ENCODE results near the gene RRAGD.

DNA sequence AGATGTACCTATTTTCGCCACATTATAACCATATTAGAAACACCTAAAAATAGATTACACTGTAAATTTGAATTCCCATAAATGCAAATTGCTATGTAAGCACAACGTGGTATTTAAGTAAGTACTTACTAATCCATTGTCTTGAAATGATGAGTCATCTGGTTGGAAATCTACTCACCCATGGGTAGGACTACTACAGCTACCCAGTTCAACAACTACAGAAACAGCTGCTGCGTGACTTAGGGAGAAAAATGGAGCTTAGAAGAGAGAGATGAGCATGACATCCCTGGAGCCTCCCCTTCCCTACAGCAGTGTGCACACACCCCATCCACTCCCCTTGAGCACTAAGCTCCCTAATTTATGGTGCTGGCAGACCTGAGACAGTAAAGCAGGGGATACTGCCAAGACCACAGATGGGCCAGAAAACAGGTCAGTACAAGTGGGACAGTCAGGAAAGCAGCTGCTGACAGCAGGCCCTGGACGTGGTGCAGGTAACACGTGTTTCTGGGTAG lies 26.9 kb downstream of the RRAGD start:
- TF ChIP-seq CTCF (IDR thresholded peaks at IDR 0.05) (no peak), RCOR1 (IDR thresholded peaks at IDR 0.05; ENCODE audit: low read length) (no peak), POLR2AphosphoS5 (IDR thresholded peaks at IDR 0.05; ENCODE audit: low read depth, low read length) (no peak), CHD2 (IDR thresholded peaks at IDR 0.05; ENCODE audit: low read length, partially characterized antibody) (no peak), MAX (IDR thresholded peaks at IDR 0.05; ENCODE audit: low read depth) (no peak), SMC3 (IDR thresholded peaks at IDR 0.05; ENCODE audit: low read depth, low read length) (no peak), RXRA (IDR thresholded peaks at IDR 0.05; ENCODE audit: borderline replicate concordance, low read depth) (no peak), GABPA (IDR thresholded peaks at IDR 0.05; ENCODE audit: low read depth) (no peak), YY1 (IDR thresholded peaks at IDR 0.05; ENCODE audit: low read depth) (no peak), TEAD4 (IDR thresholded peaks at IDR 0.05; ENCODE audit: borderline replicate concordance, insufficient read depth) (no peak), RFX5 (IDR thresholded peaks at IDR 0.05; ENCODE audit: low read length) (no peak), EP300 (IDR thresholded peaks at IDR 0.05; ENCODE audit: borderline replicate concordance in 1 of 2, low read depth in 1 of 2, low read length in 1 of 2) (no peak)
